DND-41 (cell line): Measurements from ENCODE around the gene GIN1.

Experiments
- ATAC-seq: fragments of 200-7000 bp; cut with Tn5 transposase; 3 replicates; pipeline ENCODE4 v1.9.1; 2021; ENCODE audit warnings: low read depth; ENCODE audit not compliant: insufficient read depth
- DNase-seq: peaks from one replicate; pipeline ENCODE4 v3.0.0-alpha.2; 2020
- H2AFZ ChIP-seq: 2 replicates; pipeline ENCODE4 v1.6.0; 2012; ENCODE audit warnings: low read depth, low read length
- H3K27ac ChIP-seq: 2 replicates; pipeline ENCODE4 v1.5.1; 2012; ENCODE audit warnings: low read length, inconsistent platforms
- H3K27me3 ChIP-seq: fragments of 200-600 bp; sonication (generic); 2 replicates; pipeline ENCODE4 v1.6.0; 2012; ENCODE audit warnings: low read length, mild to moderate bottlenecking, inconsistent platforms; ENCODE audit not compliant: insufficient read depth, poor library complexity
- H3K36me3 ChIP-seq: 2 replicates; pipeline ENCODE4 v1.5.1; 2012; ENCODE audit warnings: low read length, inconsistent platforms; ENCODE audit not compliant: insufficient read depth
- H3K4me1 ChIP-seq: 2 replicates; pipeline ENCODE4 v1.5.1; 2012; ENCODE audit warnings: mild to moderate bottlenecking, low read length; ENCODE audit not compliant: insufficient read depth
- H3K4me2 ChIP-seq: 2 replicates; pipeline ENCODE4 v1.6.0; 2012; ENCODE audit warnings: mild to moderate bottlenecking, moderate library complexity, low read length, inconsistent platforms; ENCODE audit not compliant: insufficient read depth
- H3K4me3 ChIP-seq, 2 experiments: fragments of 200-600 bp in 1 of 2; shearing (Covaris generic) in 1 of 2; 2 replicates each; pipeline ENCODE4 v1.5.1; 2012 to 2016; ENCODE audit warnings: inconsistent platforms in 2 of 2, low read length in 2 of 2, mild to moderate bottlenecking in 2 of 2, low read depth in 1 of 2, moderate library complexity in 1 of 2
- H3K79me2 ChIP-seq: 2 replicates; pipeline ENCODE4 v1.6.0; 2012; ENCODE audit warnings: low read length, inconsistent platforms; ENCODE audit not compliant: insufficient read depth
- H3K9ac ChIP-seq: 2 replicates; pipeline ENCODE4 v1.6.0; 2012; ENCODE audit warnings: low read depth, mild to moderate bottlenecking, inconsistent platforms, low read length, moderate library complexity
- H3K9me3 ChIP-seq: 2 replicates; pipeline ENCODE4 v1.5.1; 2012; ENCODE audit warnings: low read length, moderate library complexity, mild to moderate bottlenecking, inconsistent platforms; ENCODE audit not compliant: insufficient read depth, severe bottlenecking
- H4K20me1 ChIP-seq: 2 replicates; pipeline ENCODE4 v1.6.0; 2012; ENCODE audit warnings: low read length; ENCODE audit not compliant: insufficient read depth
- CTCF ChIP-seq: IDR thresholded peaks from 2 replicates; pipeline ENCODE4 v1.5.1; 2012; ENCODE audit warnings: borderline replicate concordance, low read length, moderate library complexity, mild to moderate bottlenecking; ENCODE audit not compliant: poor library complexity, severe bottlenecking; ENCODE audit errors: extremely low read depth
- EZH2 ChIP-seq: IDR thresholded peaks from 3 replicates; pipeline ENCODE4 v1.6.1; 2012; ENCODE audit warnings: borderline replicate concordance, low read depth, mild to moderate bottlenecking, moderate library complexity, low read length, inconsistent platforms; ENCODE audit not compliant: severe bottlenecking

Gene GIN1

GRCh38 chr5:103037673-103038455 lies 82.1 kb downstream of the GIN1 start:
- no peaks in the 10 kb centered on the region for H4K20me1 ChIP-seq
- peaks cover 17% of the 10 kb centered on the region for H3K9me3 ChIP-seq
- no peaks in the 10 kb centered on the region for H3K36me3 ChIP-seq
- H3K27ac ChIP-seq: no peak overlapping the region
- no peak overlapping the region for H3K9ac ChIP-seq
- H3K4me3 ChIP-seq: no peak overlapping the region
- no peaks in the 10 kb centered on the region for H3K79me2 ChIP-seq
- no peak overlapping the region for H3K4me2 ChIP-seq
- H3K27me3 ChIP-seq: no peaks in the 10 kb centered on the region
- TF ChIP-seq CTCF: no peak
- no peak for TF ChIP-seq EZH2
- H3K4me1 ChIP-seq: no peaks in the 10 kb centered on the region
- H2AFZ ChIP-seq: no peak overlapping the region
- ATAC-seq (no peak), DNase-seq (no peak)

GRCh38 chr5:103036601-103037000 lies 83.3 kb downstream of the GIN1 start:
- H3K4me2 ChIP-seq: no peak overlapping the region

More at GRCh38 chr5:103036601-103037000, 83.3 kb downstream of the GIN1 start:
- Histone ChIP-seq H3K4me3 (no peak overlapping the region), H3K9me3 (peaks cover 17% of the 10 kb centered on the region), H4K20me1 (no peaks in the 10 kb centered on the region), H2AFZ (no peak overlapping the region), H3K27ac (no peak overlapping the region), H3K79me2 (no peaks in the 10 kb centered on the region), H3K36me3 (no peaks in the 10 kb centered on the region), H3K4me1 (no peaks in the 10 kb centered on the region), H3K27me3 (no peaks in the 10 kb centered on the region), H3K9ac (no peak overlapping the region)
- TF ChIP-seq CTCF (no peak), EZH2 (no peak)
- no peak for ATAC-seq
- no peak for DNase-seq
